Measurements from ENCODE around the gene SCD5.

Gene SCD5

GRCh38 chr4:82629238-82630000, 169.2 kb downstream of the SCD5 start:
- no peaks in the 10 kb centered on the region for H3K4me1 ChIP-seq (ENCODE audit: low read length)
- H3K27me3 ChIP-seq (replicated peaks; ENCODE audit: insufficient read depth, low read length), result no peaks in the 10 kb centered on the region
- no peaks in the 10 kb centered on the region for H3K36me3 ChIP-seq (replicated peaks; ENCODE audit: insufficient read depth, low read length)
- no peak for TF ChIP-seq CTCF (IDR thresholded peaks at IDR 0.05; ENCODE audit: low read length)
- no peak for TF ChIP-seq EZH2 (optimal IDR thresholded peaks at IDR 0.05; ENCODE audit: low read depth, low read length)
- TF ChIP-seq EZH2phosphoT487 (IDR thresholded peaks at IDR 0.05; ENCODE audit: low read length), result no peak
- H3K27ac ChIP-seq (ENCODE audit: low read length), result no peak overlapping the region
- no peaks in the 10 kb centered on the region for H3K9me3 ChIP-seq (replicated peaks; ENCODE audit: insufficient read depth, low read length)
- H4K20me1 ChIP-seq (ENCODE audit: insufficient read depth, low read length), result no peaks in the 10 kb centered on the region
- no peaks in the 10 kb centered on the region for H3F3A ChIP-seq (ENCODE audit: insufficient read depth, low read length)
- H3K9me2 ChIP-seq (replicated peaks; ENCODE audit: insufficient read depth, low read length), result no peaks in the 10 kb centered on the region
- no peak overlapping the region for H3K4me2 ChIP-seq (ENCODE audit: low read depth, low read length)
- H2AFZ ChIP-seq (ENCODE audit: low read length), result no peak overlapping the region
- no peak overlapping the region for H3K9ac ChIP-seq (ENCODE audit: low read length)
- H3K4me3 ChIP-seq (ENCODE audit: low read length), result no peak overlapping the region
- DNase-seq, result no peak
- H3K79me2 ChIP-seq (ENCODE audit: low read length), result no peaks in the 10 kb centered on the region

GRCh38 chr4:82626251-82626868, 172.2 kb downstream of the SCD5 start:
- Histone ChIP-seq H3F3A (ENCODE audit: insufficient read depth, low read length) (no peaks in the 10 kb centered on the region), H3K9ac (ENCODE audit: low read length) (no peak overlapping the region), H3K79me2 (ENCODE audit: low read length) (no peaks in the 10 kb centered on the region), H3K36me3 (replicated peaks; ENCODE audit: insufficient read depth, low read length) (no peaks in the 10 kb centered on the region), H3K9me3 (replicated peaks; ENCODE audit: insufficient read depth, low read length) (no peaks in the 10 kb centered on the region), H3K27me3 (replicated peaks; ENCODE audit: insufficient read depth, low read length) (no peaks in the 10 kb centered on the region), H3K27ac (ENCODE audit: low read length) (no peak overlapping the region), H4K20me1 (ENCODE audit: insufficient read depth, low read length) (no peaks in the 10 kb centered on the region), H3K4me3 (ENCODE audit: low read length) (no peak overlapping the region), H3K9me2 (replicated peaks; ENCODE audit: insufficient read depth, low read length) (no peaks in the 10 kb centered on the region), H2AFZ (ENCODE audit: low read length) (no peak overlapping the region), H3K4me2 (ENCODE audit: low read depth, low read length) (no peak overlapping the region), H3K4me1 (ENCODE audit: low read length) (no peaks in the 10 kb centered on the region)
- DNase-seq, result no peak
- TF ChIP-seq EZH2phosphoT487 (IDR thresholded peaks at IDR 0.05; ENCODE audit: low read length), result no peak
- TF ChIP-seq CTCF (IDR thresholded peaks at IDR 0.05; ENCODE audit: low read length), result no peak
- TF ChIP-seq EZH2 (optimal IDR thresholded peaks at IDR 0.05; ENCODE audit: low read depth, low read length), result no peak

- Histone ChIP-seq H3F3A (ENCODE audit: insufficient read depth, low read length) (no peaks in the 10 kb centered on the region), H3K36me3 (replicated peaks; ENCODE audit: insufficient read depth, low read length) (no peaks in the 10 kb centered on the region), H2AFZ (ENCODE audit: low read length) (no peak overlapping the region), H3K27me3 (replicated peaks; ENCODE audit: insufficient read depth, low read length) (no peaks in the 10 kb centered on the region), H3K27ac (ENCODE audit: low read length) (no peak overlapping the region), H3K4me2 (ENCODE audit: low read depth, low read length) (no peak overlapping the region), H3K4me3 (ENCODE audit: low read length) (no peak overlapping the region), H3K79me2 (ENCODE audit: low read length) (no peaks in the 10 kb centered on the region), H3K9me2 (replicated peaks; ENCODE audit: insufficient read depth, low read length) (no peaks in the 10 kb centered on the region), H3K9ac (ENCODE audit: low read length) (no peak overlapping the region), H4K20me1 (ENCODE audit: insufficient read depth, low read length) (no peaks in the 10 kb centered on the region), H3K9me3 (replicated peaks; ENCODE audit: insufficient read depth, low read length) (no peaks in the 10 kb centered on the region), H3K4me1 (ENCODE audit: low read length) (no peaks in the 10 kb centered on the region)
- TF ChIP-seq CTCF (IDR thresholded peaks at IDR 0.05; ENCODE audit: low read length), result no peak
- DNase-seq, result no peak
These were observed 173.8 kb downstream of the SCD5 start for GRCh38 chr4:82624819-82625218.
